AG10803 (cell line): ENCODE measurements around the gene MRPS34.

ENCODE experiments used
- DNase-seq: peaks from one replicate; pipeline ENCODE4 v3.0.0; 2010; ENCODE audit warnings: low read depth
- H3K4me3 ChIP-seq: 2 replicates; pipeline ENCODE4 v1.5.1; 2011; ENCODE audit warnings: mild to moderate bottlenecking, low read length, control low read depth
- CTCF ChIP-seq: conservative IDR thresholded peaks from 2 replicates; pipeline ENCODE4 v1.5.1; 2011; ENCODE audit warnings: mild to moderate bottlenecking, low read length, control low read depth, inconsistent platforms

The MRPS34 gene

DNA sequence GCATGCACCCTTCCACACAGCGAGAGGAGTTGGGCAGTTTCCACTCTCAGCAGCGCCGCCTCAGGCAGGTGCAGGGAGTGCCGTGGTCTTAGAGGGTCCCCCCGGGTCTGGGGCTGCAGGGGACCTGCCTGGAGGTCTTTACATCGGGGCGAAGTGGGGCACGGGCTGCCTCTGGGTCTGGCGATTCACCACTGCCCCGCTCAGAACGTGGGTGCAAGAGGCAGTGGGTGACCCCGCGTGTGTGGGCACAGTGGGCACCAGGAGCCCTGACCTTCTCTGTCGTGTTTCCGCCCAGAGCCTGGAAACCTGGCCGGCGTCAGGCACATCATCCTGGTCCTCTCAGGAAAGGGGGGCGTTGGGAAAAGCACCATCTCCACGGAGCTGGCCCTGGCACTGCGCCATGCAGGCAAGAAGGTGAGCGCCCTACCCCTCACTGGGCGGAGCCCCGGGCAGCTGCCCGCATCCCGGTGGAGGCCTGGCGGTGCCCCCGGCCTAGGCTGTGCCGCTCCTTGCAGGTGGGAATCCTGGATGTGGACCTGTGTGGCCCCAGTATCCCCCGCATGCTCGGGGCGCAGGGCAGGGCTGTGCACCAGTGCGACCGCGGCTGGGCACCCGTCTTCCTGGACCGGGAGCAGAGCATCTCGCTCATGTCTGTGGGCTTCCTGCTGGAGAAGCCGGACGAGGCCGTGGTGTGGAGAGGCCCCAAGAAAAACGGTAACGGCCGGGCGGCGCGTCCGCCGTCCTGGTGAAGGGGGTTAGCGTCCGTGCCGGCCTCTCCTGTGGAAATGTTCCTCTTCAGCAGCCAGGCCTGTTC is 13.5 kb upstream of the MRPS34 start:
- no peak overlapping the region for H3K4me3 ChIP-seq
- TF ChIP-seq CTCF = no peak
- DNase-seq = no peak

DNA sequence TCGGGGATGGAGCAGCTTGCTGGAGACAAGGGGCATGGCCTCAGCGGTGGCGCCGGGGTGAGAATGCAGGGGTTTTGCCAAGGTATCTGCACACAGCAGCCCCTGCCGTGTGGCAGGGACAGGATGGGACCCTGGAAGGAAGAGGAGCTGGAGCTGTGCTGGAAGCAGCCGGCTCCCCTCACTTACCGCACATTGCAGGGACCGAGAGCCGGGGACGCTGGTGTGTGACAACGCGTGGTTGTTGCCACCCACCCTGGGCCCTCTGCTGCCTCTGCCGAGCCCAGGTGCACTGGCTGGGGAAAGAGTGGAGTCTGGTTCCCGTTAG is 12.9 kb upstream of the MRPS34 start:
- no peak for DNase-seq
- TF ChIP-seq CTCF = no peak
- no peak overlapping the region for H3K4me3 ChIP-seq

GRCh38 chr16:1784977-1785845 is 12.3 kb upstream of the MRPS34 start:
- no peak for TF ChIP-seq CTCF
- no peak for DNase-seq
- H3K4me3 ChIP-seq = no peak overlapping the region

- peak; percentile 100 for DNase-seq
- no peak for TF ChIP-seq CTCF
- H3K4me3 ChIP-seq = peak within 1 kb of the TSS; percentile 84
These were observed 9.7 kb upstream of the MRPS34 start, which contains the start of the genes NUBP2 and SPSB3 for GRCh38 chr16:1782408-1783264. NUBP2 (plus strand) TSS chr16:1782960; CDS start chr16:1783021, 61 bp downstream. SPSB3 (minus strand) TSS chr16:1782571; CDS start chr16:1781483, 1,088 bp downstream.

DNA sequence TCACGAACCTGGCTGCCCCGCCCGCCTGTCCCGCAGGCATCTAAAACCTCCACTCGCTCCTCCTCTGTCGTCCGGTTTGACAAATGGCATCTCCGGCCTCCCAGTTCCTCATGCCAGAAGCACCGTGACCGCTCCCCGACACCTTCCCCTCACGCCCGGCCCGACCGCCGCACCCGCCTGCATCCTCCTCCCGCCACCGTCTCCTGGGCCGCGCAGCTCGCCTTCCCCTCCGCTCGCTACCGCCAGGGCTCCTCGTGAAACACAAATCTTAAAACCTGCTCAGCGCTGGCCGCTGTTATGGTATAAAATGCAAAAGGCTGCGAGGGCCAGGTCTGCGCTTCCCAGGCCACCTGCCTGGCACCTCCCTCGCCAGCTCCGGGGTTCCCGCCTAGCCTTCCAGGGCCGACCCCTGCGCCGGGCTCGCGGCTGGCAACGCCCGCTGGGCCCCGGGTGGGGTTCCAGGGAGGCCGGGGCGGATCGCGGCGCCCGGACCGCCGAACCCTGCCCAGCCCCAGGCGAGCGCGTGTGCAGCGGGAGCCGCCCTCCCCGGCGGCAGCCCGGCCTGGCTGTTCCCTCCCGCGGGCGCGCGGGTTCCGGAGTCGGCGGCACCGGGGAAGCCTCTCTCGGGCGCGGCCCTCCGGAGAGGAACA is 8.9 kb upstream of the MRPS34 start:
- TF ChIP-seq CTCF = peak; percentile 18; the same call in 1 of the 2 replicates
- no peak for DNase-seq
- peak overlapping the region; percentile 76 for H3K4me3 ChIP-seq

GRCh38 chr16:1781254-1781653 is 8.3 kb upstream of the MRPS34 start:
- TF ChIP-seq CTCF = no peak
- no peak for DNase-seq
- H3K4me3 ChIP-seq = peak overlapping the region; percentile 76
